Measurements from ENCODE around the gene C10orf143. TPM values are rescaled to one million over a fixed set of nuclear protein-coding genes. Genes with fewer than 3 reads are reported as not detected.
"Not testable (repeated sequence)": the region's sequence is repeated elsewhere in the genome, so short reads cannot be mapped to it uniquely, and the experiment has no call there.

The C10orf143 gene
- total RNA-seq (2014; rRNA removed; shearing (Covaris generic)), result 2.9 TPM in 1 of 2 replicates, not detected in the other

DNA sequence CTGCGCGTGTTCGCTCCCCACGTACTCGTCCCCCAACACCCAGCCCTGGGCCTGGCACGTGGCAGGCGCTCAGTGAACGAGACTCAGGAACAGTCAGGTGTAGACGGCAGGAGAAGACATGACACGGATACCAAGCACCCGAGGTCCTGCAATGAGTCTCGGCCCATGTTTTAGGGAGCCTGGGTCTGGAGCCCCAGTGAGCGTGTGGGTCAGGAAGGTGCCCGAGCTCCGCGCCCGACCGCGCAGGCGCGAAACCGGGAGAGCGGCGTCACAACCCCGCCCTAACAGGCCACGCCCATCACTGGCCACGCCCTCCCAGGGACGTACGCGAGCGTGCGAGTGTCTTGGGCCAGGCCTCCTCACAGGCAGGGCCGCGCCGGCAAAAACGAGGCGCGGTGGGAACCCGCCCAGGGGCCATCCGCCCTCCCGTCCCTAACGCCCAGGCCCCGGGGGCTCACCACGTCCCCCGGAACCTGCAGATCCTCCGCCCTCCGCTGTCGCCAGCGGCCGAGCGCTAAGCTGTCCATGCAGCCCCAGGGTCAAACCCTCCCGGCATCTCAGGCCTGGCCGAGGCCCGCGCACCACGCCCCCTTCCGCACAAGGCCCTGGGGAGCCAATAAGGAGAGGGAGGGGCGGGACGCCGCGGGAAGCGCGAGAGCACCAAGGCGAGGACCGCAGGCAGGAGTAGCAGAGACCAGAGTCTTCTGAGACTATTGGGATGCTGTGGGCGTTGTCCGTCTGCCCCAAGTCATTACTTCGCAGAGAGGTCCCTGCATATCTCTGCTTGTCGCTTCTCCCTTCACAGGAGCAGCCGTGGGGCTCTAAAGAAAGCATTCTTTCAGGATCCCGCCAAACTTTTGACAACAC lies at the start of gene C10orf143:
Gene C10orf143, minus strand, starts transcription at position 585 of the 867 bp plus-strand sequence. Its CDS starts 58 bp downstream, at position 527.
- in situ Hi-C loops (cut with HindIII; ENCODE audit: low sequenced_read_pairs), result no loop called here
- DNase-seq (ENCODE audit: low spot score), result peak; percentile 97

DNA sequence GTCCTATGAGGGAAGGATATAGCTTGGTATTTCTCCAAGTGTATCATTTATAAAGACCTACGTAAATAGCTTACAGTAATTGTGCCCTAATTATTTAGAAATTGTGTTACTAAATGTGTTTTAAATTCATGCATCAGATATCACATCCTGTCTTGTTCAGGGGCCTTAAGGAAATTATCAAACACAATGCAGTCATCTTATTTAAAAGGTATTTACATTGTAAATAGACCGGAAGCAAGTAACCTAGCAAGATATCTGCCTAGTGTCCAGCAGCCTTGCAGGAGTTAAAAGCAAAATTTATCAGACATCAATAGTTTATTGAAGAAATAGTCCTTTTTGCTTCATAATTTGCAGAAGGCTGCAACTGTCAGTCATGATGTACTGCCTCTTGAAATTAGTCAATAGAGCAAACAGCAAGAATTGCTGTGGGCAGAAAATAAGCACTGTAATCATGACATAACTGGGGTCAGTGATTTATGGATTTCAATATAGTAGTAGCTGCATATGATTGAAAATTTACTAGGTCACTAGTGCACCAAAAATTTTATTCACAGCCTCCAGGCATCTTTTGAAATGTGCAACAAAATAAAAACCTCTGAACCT lies 48.7 kb upstream of the C10orf143 start:
- no peak for DNase-seq (ENCODE audit: low spot score)
- in situ Hi-C loops (cut with HindIII; ENCODE audit: low sequenced_read_pairs), result loop anchor here (25.0 kb wide), 1 partner anchor 197 kb away; the partner anchor contains the start of gene EBF3

DNA sequence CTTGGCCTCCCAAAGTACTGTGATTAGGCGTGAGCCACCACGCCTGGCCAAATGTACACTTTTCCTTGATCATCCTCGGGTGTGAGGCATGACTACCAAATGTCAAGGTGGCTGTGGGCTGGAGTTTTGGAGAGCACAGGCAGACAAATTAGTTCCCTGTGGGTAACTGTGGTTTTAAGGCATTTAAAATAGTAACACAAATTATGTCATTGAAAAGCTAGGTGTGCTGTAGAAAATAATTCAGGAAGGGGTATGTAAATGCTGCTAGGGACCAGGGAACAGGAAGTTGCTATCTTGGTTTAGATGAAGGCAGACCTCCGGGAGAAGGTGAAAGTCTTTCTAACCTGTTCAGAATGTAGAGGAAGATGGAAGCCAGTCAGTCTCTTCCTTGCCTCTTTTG lies 35.4 kb upstream of the C10orf143 start:
- DNase-seq (ENCODE audit: low spot score), result no peak
- in situ Hi-C loops (cut with HindIII; ENCODE audit: low sequenced_read_pairs), result no loop called here

DNA sequence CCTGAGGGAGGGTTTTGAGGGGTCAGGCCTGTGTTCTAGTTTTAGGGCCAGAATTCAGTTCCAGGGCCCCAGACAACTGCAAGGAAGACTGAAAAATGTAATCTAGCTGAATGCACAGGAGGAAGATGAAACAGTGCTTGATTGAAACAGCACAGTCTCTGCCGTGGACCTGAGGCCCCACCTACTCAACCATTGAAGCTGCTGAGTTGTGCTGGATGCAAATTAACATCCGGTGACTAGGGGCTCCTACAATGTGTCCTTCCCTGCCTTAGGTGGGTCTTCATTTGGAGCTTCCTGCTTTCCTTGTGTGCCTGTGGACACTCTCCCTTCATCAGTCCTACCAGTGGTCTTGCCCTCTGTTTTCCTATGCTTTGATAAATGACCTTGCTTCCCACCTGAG lies 31.2 kb upstream of the C10orf143 start:
- no peak for DNase-seq (ENCODE audit: low spot score)
- in situ Hi-C loops (cut with HindIII; ENCODE audit: low sequenced_read_pairs), result no loop called here

DNA sequence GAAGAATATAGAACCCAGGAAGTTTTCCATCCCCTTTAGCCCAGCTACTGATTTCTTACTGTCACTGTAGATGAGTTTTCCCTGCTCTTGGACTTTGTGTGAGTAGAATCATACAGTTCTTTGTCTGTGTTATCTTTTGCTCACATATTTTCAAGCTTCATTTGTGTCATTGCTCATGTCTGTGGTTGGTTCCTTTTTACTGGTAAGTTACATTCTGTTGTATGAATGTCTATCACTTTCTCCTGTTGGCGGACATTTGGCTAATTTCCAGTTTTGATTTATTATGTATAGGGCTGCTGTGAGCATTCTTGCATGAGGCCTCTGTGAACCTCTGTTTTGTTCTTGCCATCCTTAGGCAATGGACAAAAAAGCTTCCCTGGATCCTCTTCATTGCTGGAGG lies 30.8 kb upstream of the C10orf143 start:
- no peak for DNase-seq (ENCODE audit: low spot score)
- in situ Hi-C loops (cut with HindIII; ENCODE audit: low sequenced_read_pairs), result no loop called here

DNA sequence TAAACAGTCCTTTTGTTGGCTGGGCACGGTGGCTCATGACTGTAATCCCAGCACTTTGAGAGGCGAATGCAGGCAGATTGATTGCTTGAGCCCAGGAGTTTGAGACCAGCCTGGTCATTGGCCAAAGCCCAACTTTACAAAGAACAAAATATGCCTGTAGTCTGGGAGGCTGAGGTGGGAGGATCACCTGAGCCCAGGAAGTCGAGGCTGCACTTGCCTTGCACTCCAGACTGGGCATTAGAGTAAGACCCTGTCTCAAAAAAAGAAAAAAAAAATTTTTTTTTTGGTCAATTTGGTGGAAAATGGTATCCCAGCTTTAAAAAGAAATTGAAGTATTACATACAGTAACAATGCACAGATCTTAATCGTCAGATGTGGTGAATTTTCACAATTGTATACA lies 30.4 kb upstream of the C10orf143 start:
- in situ Hi-C loops (cut with HindIII; ENCODE audit: low sequenced_read_pairs), result no loop called here
- no peak for DNase-seq (ENCODE audit: low spot score)

DNA sequence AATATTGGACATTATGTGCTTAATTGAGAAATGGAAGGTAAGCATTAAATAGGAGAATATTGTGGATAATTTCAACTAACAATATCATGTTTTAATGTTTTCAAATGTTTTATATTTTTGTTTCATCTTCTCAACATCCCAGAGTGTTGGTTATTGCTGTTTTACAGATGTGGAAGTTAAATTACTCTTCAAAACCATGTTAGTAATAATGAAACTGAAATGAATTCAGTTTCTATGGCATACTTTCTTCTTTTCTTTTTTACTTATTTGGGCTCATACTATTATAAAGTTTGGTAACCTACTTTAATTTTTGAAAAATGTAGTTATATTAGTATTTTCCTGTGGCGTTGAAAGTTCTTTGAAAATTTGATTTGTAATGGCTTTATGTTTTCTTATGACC lies 29.8 kb upstream of the C10orf143 start:
- in situ Hi-C loops (cut with HindIII; ENCODE audit: low sequenced_read_pairs), result no loop called here
- DNase-seq (ENCODE audit: low spot score), result no peak

DNA sequence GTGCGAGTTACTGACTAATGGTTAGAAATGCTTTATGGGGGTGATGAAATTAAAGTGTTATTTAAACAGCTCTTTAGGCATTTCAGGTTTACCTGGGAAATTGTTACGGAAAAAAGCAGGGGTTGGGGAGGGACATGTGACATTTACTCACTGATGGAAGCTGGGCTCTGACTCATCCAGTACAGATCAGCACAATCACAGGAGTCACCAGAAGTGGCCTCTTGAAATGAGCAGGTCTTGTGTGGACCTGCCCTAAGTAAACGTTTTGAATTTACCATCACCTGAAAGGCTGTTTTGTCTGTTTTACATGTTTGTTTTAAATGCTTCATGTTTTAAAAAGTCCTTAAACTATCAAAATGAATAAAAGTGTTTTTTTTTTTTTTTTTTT lies 27.8 kb upstream of the C10orf143 start:
- DNase-seq (ENCODE audit: low spot score), result no peak
- in situ Hi-C loops (cut with HindIII; ENCODE audit: low sequenced_read_pairs), result no loop called here

DNA sequence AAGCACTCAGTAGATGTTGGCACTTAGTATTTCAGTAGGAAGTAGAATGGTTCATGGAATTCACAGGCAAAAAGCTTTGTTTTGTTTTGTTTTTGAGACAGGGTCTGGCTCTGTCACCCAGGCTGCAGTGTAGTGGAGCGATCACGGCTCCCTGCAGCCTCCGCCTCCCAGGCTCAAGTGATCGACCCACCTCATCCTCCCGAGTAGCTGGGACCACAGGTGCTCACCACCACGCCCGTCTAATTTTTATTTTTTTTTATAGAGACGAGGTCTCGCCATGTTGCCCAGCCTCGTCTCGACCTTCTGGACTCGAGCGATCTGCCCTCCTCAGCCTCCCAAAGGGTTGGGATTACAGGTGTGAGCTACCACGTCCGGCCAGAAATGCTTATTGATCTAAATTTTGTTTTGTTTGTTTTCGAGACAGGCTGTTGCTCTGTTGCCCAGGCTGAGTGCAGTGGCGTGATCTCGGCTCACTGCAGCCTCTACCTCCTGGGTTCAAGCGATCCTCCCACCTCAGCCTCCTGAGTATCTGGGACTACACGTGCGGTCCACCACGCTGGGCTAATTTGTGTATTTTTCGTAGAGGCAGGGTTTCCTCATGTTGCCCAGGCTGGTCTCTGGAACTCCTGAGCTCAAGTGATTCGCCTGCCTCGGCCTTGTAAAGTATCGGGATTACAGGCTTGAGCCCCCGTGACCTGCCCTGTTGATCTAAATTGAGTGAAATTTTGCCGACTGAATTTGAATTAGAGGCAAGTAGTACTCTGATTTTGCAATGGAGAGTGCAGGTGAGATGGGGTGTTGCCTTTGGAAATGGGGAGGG lies 27.2 kb upstream of the C10orf143 start:
- no peak for DNase-seq (ENCODE audit: low spot score)
- in situ Hi-C loops (cut with HindIII; ENCODE audit: low sequenced_read_pairs), result no loop called here

DNA sequence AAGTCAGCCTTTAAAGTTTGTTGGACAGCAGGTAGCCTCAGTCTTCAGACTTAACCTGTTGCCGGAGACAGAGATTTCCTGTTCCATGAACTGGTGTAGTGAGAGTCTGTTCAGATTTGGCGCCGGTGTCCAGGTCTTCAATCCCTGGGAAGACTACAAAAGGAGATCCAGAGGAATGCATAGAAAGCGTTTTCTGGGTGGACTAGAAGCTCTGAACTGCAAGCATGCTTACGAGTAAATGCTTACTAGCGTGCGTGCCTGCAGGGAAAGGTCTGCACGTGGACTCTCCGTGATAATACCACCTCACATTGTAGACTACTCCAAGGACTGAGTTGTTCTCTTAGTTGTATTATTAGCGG lies 26.4 kb upstream of the C10orf143 start:
- in situ Hi-C loops (cut with HindIII; ENCODE audit: low sequenced_read_pairs), result no loop called here
- no peak for DNase-seq (ENCODE audit: low spot score)

DNA sequence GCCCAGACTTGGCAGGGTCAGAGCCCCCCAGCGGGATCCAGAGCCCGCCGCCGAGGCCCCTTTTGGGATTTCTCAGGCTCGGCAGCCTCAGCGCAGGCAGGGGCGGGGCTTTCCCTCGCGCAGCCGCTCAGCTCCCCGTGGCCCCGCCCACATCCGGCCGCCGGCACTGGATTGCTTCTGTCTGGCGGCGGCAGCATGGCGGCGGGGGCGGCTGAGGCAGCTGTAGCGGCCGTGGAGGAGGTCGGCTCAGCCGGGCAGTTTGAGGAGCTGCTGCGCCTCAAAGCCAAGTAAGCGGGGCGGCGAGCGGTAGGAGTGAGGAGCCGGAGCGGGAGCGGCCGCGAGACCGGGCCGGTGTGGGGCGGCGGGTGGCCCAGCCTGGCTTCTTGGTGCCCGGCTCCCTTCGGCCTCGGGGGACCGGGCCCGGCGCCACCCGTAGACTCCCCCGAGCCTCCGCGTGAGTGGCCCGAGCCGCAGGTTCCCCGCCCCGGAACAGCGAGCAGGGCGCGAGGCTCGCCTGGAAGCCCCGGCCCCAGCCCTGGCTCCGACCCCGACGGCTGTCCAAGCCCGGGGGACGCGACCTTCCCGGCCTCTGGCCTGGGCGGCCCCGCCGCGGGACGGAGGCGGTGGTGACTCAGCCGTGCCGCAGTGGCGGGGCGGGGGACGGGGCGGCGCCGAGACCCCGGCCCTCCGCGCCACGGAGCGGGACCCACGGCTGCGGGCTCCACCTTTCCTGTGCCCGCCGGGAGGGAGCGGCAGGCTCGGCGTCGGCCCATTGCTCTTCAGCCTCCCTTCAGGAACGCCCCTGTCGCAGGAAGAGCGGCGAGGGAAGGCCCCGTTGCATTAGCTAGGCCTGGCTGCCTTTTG lies 25.8 kb upstream of the C10orf143 start, which contains the start of gene GLRX3:
Gene GLRX3, plus strand, starts transcription at position 166 of the 864 bp plus-strand sequence. Its CDS starts 30 bp downstream, at position 196.
- in situ Hi-C loops (cut with HindIII; ENCODE audit: low sequenced_read_pairs), result no loop called here
- peak; percentile 81 for DNase-seq (ENCODE audit: low spot score)

DNA sequence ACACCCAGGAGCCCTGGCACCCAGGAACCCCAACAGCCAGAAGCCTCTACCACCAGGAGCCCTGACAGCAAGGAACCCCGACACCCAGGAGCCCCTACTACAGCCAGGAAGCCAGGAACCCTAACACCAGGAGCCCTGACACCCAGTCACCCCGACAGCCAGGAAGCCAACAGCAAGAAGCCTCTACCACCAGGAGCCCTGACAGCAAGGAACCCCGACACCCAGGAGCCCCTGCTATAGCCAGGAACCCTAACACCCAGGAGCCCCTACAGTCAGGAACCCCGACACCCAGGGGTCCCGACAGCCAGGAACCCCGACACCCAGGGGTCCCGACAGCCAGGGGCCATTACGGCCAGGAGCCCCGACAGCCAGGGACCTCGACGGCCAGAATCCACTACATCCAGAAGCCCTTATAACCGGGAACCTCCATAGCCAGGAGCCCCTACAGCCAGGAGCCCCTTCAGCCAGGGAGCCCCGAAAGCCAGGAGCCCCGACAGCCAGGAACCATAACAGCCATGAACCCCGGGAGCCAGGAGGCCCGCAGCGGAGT lies 25.1 kb upstream of the C10orf143 start:
- no peak for DNase-seq (ENCODE audit: low spot score)
- in situ Hi-C loops (cut with HindIII; ENCODE audit: low sequenced_read_pairs), result no loop called here

DNA sequence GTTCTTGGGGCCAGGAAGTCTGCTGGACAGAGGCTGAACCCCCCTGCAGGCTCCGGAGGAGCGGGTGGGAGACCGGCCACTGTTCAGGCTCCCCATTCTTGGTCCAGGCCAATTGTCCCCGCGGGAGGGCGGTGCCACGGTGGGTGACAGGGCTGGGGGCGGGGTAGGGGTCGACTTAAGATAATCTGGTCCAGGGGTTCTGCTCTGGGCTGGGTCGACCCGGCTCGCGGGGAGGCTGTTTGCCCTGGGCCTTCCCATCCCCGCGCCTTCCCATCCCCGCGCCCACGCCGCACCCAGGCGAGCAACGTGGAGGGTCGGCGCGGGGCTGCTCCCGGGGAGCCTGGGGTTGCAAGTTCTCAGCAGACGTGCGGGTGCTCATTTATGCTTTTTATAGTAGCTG lies 18.3 kb upstream of the C10orf143 start:
- DNase-seq (ENCODE audit: low spot score), result no peak
- in situ Hi-C loops (cut with HindIII; ENCODE audit: low sequenced_read_pairs), result no loop called here

DNA sequence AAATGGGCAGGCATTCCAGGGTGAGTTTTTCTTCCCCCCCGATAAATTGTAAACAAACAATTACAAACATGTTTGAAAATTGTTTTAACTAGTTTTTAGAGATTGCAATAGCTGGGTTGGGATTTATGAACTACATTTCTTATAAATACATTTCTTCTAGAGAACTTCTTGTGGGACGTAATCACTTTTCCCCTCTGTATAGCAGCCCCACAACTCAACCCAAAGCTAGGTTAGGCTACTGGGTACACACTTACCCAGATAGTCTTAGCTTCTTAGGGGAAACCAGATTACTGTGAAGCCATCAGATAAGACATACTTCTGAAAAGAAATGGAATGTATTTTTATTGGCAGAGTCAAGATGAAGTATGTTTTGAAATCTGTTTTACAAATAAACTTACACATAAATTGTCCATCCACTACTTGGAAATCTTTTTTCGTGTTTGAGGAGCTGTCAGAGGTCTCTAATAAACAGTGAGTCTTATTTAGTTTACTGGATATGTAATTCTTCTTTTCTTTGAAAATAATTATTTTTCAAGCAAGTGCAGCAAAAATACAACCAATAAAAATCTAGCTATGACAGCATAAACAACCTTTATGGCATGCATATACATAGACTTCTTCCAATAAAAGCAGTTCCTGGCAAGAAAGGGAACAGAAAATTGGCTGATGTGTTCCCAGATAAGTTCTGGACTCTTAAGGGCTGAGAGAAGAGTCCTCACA lies 17.6 kb upstream of the C10orf143 start:
- in situ Hi-C loops (cut with HindIII; ENCODE audit: low sequenced_read_pairs), result no loop called here
- DNase-seq (ENCODE audit: low spot score), result no peak

DNA sequence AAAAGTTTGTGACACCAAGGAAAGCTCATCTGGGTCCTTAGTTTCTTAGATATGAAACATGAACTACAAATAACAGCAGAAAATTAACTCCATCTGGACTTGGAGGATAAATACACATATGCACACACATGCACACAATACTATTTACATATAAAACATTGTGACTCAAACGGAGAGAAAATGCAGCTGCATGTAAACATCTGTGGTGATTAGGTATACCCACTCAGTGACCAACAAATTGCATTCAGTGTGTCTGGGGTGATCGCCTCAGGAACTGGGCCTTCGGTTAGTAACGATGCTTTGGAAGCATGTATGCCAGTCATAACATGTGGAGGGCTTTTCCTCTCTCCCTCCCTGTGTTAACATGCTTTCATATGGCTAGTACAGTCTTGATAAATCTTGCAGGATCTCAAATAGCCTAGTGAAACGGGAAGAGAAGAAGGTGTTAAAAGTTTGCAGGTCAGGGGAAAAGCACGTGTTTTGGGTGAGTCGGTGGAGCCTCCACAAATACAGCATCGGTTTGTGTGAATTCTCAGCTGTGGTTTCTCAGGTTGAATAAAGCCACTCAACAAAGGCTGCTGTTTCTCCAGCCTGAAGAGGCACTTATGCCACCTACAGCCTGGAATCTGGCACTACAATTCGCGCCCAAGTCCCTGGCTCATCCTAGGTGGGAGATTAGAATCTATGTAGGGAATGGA lies 16.9 kb upstream of the C10orf143 start:
- in situ Hi-C loops (cut with HindIII; ENCODE audit: low sequenced_read_pairs), result no loop called here
- DNase-seq (ENCODE audit: low spot score), result peak; percentile 76

DNA sequence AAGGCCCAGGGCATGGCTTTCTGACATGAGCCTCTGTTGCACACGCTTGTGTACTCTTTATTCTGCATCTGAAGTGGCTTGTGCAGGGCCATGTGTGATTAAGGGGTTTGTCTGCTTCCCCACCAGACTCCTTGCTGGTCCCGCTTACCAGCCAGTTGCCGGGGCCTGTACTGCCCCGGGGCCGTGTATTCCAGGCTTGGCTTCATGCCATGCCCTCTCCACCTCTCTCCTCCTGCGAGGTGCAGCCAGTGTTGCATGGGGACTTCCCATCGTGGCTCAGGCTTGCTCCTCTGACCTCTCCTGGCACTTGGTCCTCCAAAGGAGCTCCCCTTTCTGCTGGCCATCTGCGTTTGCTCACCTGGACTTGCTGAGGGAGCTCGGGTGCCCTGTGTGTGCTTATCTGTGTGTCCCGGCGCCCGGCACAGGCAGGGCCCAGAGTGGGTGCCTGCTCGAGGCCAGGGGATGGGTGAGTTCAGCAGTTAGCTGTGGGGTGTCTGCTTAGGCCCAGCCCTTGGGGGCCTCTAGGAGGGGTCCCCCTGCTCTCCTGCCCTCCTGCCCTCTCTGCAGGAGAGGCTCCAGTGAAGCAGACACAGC lies 11.0 kb upstream of the C10orf143 start:
- in situ Hi-C loops (cut with HindIII; ENCODE audit: low sequenced_read_pairs), result no loop called here
- no peak for DNase-seq (ENCODE audit: low spot score)

DNA sequence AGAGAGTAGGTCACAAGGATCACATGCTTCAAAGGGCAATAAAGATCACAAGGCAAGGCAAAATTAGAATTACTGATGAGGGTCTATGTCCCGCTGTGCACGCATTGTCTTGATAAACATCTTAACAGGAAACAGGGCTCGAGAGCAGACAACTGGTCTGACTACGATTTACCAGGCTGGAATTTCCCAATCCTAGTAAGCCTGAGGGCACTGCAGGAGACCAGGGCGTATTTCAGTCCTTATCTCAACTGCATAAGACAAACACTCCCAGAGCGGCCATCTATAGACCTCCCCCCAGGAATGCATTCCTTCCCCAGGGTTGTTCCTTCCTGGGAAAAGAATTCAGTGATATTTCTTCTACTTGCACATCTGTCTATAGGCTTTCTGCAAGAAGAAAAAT lies 6.9 kb upstream of the C10orf143 start:
- in situ Hi-C loops (cut with HindIII; ENCODE audit: low sequenced_read_pairs); DNase-seq (ENCODE audit: low spot score): not testable (repeated sequence)

Measured in G401 (cell line).